Measurements from ENCODE around the gene FBXO2.

DNA sequence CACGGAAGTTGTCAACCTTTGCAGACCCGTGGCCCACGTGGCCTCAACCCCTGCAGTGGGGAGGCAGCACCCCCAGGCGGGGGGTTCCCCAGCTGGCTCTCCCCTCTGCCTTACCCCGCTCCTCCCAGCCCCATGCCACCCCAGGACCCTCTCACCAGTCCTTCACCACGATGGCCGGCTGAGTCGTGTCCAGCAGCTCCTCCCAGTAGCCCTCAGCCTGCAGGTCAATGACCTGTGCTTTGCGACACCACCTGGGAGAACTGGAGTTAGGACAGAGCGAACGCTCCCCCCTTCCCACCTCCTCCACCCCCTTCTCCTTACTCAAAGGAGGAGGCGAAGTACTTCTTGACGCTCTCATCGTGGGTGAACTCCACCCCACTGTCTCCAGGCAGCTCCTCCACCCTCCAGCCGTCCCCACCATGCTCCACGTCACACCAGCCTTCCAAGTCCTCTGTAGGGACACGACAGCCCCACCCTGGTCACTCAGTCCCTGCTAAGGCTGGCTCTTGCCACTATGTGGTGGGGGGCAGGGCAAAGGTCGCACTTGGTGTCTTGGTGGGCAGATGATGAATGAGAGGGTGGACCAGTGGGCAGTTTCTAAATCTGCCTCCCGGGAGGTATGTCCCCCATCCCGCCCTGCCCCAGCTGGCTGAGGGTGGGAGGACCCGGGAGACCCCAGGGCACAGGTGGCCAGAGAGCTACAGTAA is 4.5 kb downstream of the FBXO2 start:
- TF ChIP-seq, protein P1, sequence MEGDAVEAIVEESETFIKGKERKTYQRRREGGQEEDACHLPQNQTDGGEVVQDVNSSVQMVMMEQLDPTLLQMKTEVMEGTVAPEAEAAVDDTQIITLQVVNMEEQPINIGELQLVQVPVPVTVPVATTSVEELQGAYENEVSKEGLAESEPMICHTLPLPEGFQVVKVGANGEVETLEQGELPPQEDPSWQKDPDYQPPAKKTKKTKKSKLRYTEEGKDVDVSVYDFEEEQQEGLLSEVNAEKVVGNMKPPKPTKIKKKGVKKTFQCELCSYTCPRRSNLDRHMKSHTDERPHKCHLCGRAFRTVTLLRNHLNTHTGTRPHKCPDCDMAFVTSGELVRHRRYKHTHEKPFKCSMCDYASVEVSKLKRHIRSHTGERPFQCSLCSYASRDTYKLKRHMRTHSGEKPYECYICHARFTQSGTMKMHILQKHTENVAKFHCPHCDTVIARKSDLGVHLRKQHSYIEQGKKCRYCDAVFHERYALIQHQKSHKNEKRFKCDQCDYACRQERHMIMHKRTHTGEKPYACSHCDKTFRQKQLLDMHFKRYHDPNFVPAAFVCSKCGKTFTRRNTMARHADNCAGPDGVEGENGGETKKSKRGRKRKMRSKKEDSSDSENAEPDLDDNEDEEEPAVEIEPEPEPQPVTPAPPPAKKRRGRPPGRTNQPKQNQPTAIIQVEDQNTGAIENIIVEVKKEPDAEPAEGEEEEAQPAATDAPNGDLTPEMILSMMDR (conservative IDR thresholded peaks at IDR 0.05; ENCODE audit: low read depth, low read length) = no peak
- no peak for TF ChIP-seq POLR2A (IDR thresholded peaks at IDR 0.05; ENCODE audit: low read depth, low read length)

Data from IMR-90 (cell line).